Hematopoietic multipotent progenitor cell treated with erythropoietin and hydrocortisone succinate and interleukin-3 and kit ligand, for 8 days (in vitro differentiated cells): ENCODE data around the gene UGT1A10.
"Not testable (repeated sequence)": the region's sequence is repeated elsewhere in the genome, so short reads cannot be mapped to it uniquely, and the experiment has no call there.

ENCODE experiments used
- DNase-seq: peaks from one replicate; pipeline ENCODE4 v3.0.0-alpha.2; 2015

UGT1A10 gene

GRCh38 chr2:233746475-233747282 lies 110.4 kb downstream of the UGT1A10 start:
- DNase-seq = no peak

- no peak for DNase-seq
These were observed 111.0 kb downstream of the UGT1A10 start for GRCh38 chr2:233747283-233747544.

- not testable (repeated sequence) for DNase-seq
These were observed 114.4 kb downstream of the UGT1A10 start for GRCh38 chr2:233750689-233751088.

- not testable (repeated sequence) for DNase-seq
These were observed 115.2 kb downstream of the UGT1A10 start for GRCh38 chr2:233751212-233752009.

GRCh38 chr2:233754872-233755611 lies 118.8 kb downstream of the UGT1A10 start:
- DNase-seq = no peak

- no peak for DNase-seq
These were observed 120.3 kb downstream of the UGT1A10 start for GRCh38 chr2:233756429-233757081.

- DNase-seq = no peak
These were observed 121.9 kb downstream of the UGT1A10 start for GRCh38 chr2:233758141-233758540.

- DNase-seq = no peak
These were observed 122.6 kb downstream of the UGT1A10 start for GRCh38 chr2:233758849-233759248.

- DNase-seq = no peak
These were observed 123.8 kb downstream of the UGT1A10 start, which contains the start of gene UGT1A1 for GRCh38 chr2:233760043-233760442. Gene UGT1A1, plus strand, starts transcription at chr2:233760270. Its CDS starts 18 bp downstream, at chr2:233760288.

- no peak for DNase-seq
These were observed 125.0 kb downstream of the UGT1A10 start for GRCh38 chr2:233761040-233761769.

GRCh38 chr2:233764264-233764663 lies 128.0 kb downstream of the UGT1A10 start:
- no peak for DNase-seq

GRCh38 chr2:233764761-233765160 lies 128.5 kb downstream of the UGT1A10 start:
- DNase-seq = no peak

- no peak for DNase-seq
These were observed 130.2 kb downstream of the UGT1A10 start for GRCh38 chr2:233766416-233766815.

GRCh38 chr2:233768076-233768475 lies 131.8 kb downstream of the UGT1A10 start:
- no peak for DNase-seq

- DNase-seq = no peak
These were observed 133.0 kb downstream of the UGT1A10 start for GRCh38 chr2:233769260-233769659.

- no peak for DNase-seq
These were observed 135.9 kb downstream of the UGT1A10 start for GRCh38 chr2:233772153-233772552.

- no peak for DNase-seq
These were observed 136.3 kb downstream of the UGT1A10 start for GRCh38 chr2:233772583-233772982.

- no peak for DNase-seq
These were observed 137.6 kb downstream of the UGT1A10 start for GRCh38 chr2:233773854-233774253.

- DNase-seq = no peak
These were observed 139.2 kb downstream of the UGT1A10 start for GRCh38 chr2:233775414-233775813.

GRCh38 chr2:233778030-233778429 lies 141.8 kb downstream of the UGT1A10 start, which contains the start of gene MROH2A:
Gene MROH2A, plus strand, starts transcription at chr2:233778330. Its CDS starts 1,029 bp downstream, at chr2:233779359.
- no peak for DNase-seq

- DNase-seq = no peak
These were observed 143.5 kb downstream of the UGT1A10 start for GRCh38 chr2:233779722-233780121.

GRCh38 chr2:233780771-233781170 lies 144.5 kb downstream of the UGT1A10 start:
- DNase-seq = no peak
